Peyer's patch (tissue), 4 donors: ENCODE results near the gene DAZAP1. TPM values are rescaled to one million over a fixed set of nuclear protein-coding genes. Genes with fewer than 3 reads are reported as not detected.

Experiments used
- DNase-seq, 3 donors: peaks; one replicate each; pipeline ENCODE4 v3.0.0-alpha.2; 2017 to 2019
- H3K27ac ChIP-seq, 4 donors: fragments of 200-600 bp; sonication (generic); one replicate each; pipeline ENCODE4 v1.5.1; 2016 to 2019
- H3K27me3 ChIP-seq, 2 donors: fragments of 200-600 bp; sonication (generic); one replicate each; pipeline ENCODE4 v1.5.1; 2019
- H3K36me3 ChIP-seq, 3 donors: fragments of 200-600 bp; sonication (generic); one replicate each; pipeline ENCODE4 v1.5.1; 2016 to 2019
- H3K4me1 ChIP-seq, 4 donors: fragments of 200-600 bp; sonication (generic); one replicate each; pipeline ENCODE4 v1.5.1; 2016 to 2019
- H3K4me3 ChIP-seq, 4 donors: fragments of 200-600 bp; sonication (generic); 1 replicate in 3 of 4; 2 replicates in 1 of 4; pipeline ENCODE4 v1.5.1; 2016 to 2019; ENCODE audit warnings: mild to moderate bottlenecking in 1 of 4
- H3K9me3 ChIP-seq, 4 donors: fragments of 200-600 bp; sonication (generic); one replicate each; pipeline ENCODE4 v1.5.1; 2016 to 2019; ENCODE audit warnings: mild to moderate bottlenecking in 1 of 4
- CTCF ChIP-seq, 6 experiments: fragments of 450-650 bp in 4 of 6; fragments of 200-600 bp in 2 of 6; sonication (generic) in 1 of 6; IDR thresholded peaks; one replicate each; pipeline ENCODE4 v1.5.1; 2017 to 2019; ENCODE audit warnings: antibody characterized with exemption in 6 of 6, mild to moderate bottlenecking in 3 of 6, moderate library complexity in 1 of 6
- POLR2A ChIP-seq, 2 donors: fragments of 450-650 bp; IDR thresholded peaks; one replicate each; pipeline ENCODE4 v1.5.1; 2017; ENCODE audit warnings: antibody characterized with exemption in 2 of 2, mild to moderate bottlenecking in 2 of 2, moderate library complexity in 2 of 2
- total RNA-seq, 4 donors: library from RNA; depleted of rRNA; stranded (reverse); fragments of >200 nt; gene quantifications; one replicate each; pipeline ENCODE4 v1.1.0, GENCODE V29; 2016

The DAZAP1 gene
- total RNA-seq, 4 donors from 2014 or later, result 37.5 to 90.9 (median 58.2) TPM

GRCh38 chr19:1431759-1432506 lies 24.5 kb downstream of the DAZAP1 start:
- H3K27me3 ChIP-seq, result no peaks in the 10 kb centered on the region
- TF ChIP-seq POLR2A (IDR thresholded peaks at IDR 0.05) (no peak), CTCF (IDR thresholded peaks at IDR 0.05) (no peak)
- H3K9me3 ChIP-seq, result no peaks in the 10 kb centered on the region
- no peak overlapping the region for H3K27ac ChIP-seq
- peaks cover 0 to 85% (median 0%) of the 10 kb centered on the region in 3 donors for H3K36me3 ChIP-seq
- H3K4me1 ChIP-seq, result no peaks in the 10 kb centered on the region
- no peak for DNase-seq
- no peak overlapping the region for H3K4me3 ChIP-seq

- peaks cover 0 to 80% (median 0%) of the 10 kb centered on the region in 3 donors for H3K36me3 ChIP-seq
- TF ChIP-seq POLR2A (IDR thresholded peaks at IDR 0.05), result no peak
- no peak for TF ChIP-seq CTCF (IDR thresholded peaks at IDR 0.05)
- no peak overlapping the region for H3K4me3 ChIP-seq
- DNase-seq, result no peak
- no peaks in the 10 kb centered on the region for H3K27me3 ChIP-seq
- H3K4me1 ChIP-seq, result no peaks in the 10 kb centered on the region
- H3K9me3 ChIP-seq, result no peaks in the 10 kb centered on the region
- no peak overlapping the region for H3K27ac ChIP-seq
These were observed 25.1 kb downstream of the DAZAP1 start for GRCh38 chr19:1432507-1432887.

GRCh38 chr19:1433119-1434039 lies 26.0 kb downstream of the DAZAP1 start:
- Histone ChIP-seq H3K27me3 (no peaks in the 10 kb centered on the region), H3K4me1 (peaks cover 0 to 4% (median 0%) of the 10 kb centered on the region in 4 donors), H3K9me3 (no peaks in the 10 kb centered on the region), H3K36me3 (peaks cover 0 to 73% (median 0%) of the 10 kb centered on the region in 3 donors), H3K4me3 (no peak overlapping the region), H3K27ac (no peak overlapping the region)
- DNase-seq, result no peak
- TF ChIP-seq CTCF (IDR thresholded peaks at IDR 0.05), result no peak
- no peak for TF ChIP-seq POLR2A (IDR thresholded peaks at IDR 0.05)

- no peaks in the 10 kb centered on the region for H3K9me3 ChIP-seq
- H3K27ac ChIP-seq, result no peak overlapping the region
- no peak for TF ChIP-seq POLR2A (IDR thresholded peaks at IDR 0.05)
- H3K4me3 ChIP-seq, result no peak overlapping the region
- no peaks in the 10 kb centered on the region for H3K27me3 ChIP-seq
- peaks cover 0 to 66% (median 0%) of the 10 kb centered on the region in 3 donors for H3K36me3 ChIP-seq
- H3K4me1 ChIP-seq, result peaks cover 0 to 4% (median under 1%) of the 10 kb centered on the region in 4 donors
- DNase-seq, result no peak
These were observed 26.6 kb downstream of the DAZAP1 start for GRCh38 chr19:1434040-1434366.

- DNase-seq, result no peak
- H3K27me3 ChIP-seq, result no peaks in the 10 kb centered on the region
- no peak overlapping the region for H3K4me3 ChIP-seq
- TF ChIP-seq POLR2A (IDR thresholded peaks at IDR 0.05) (no peak), CTCF (IDR thresholded peaks at IDR 0.05) (no peak)
- H3K9me3 ChIP-seq, result no peaks in the 10 kb centered on the region
- no peak overlapping the region for H3K27ac ChIP-seq
- H3K4me1 ChIP-seq, result peaks cover 0 to 10% (median 6%) of the 10 kb centered on the region in 4 donors
- peaks cover 0 to 63% (median 0%) of the 10 kb centered on the region in 3 donors for H3K36me3 ChIP-seq
These were observed 27.2 kb downstream of the DAZAP1 start for GRCh38 chr19:1434577-1435060.
